Stromal cell of bone marrow (primary cell): ENCODE results near the gene CACNA2D1.

Experiments used
- DNase-seq: peaks from one replicate; pipeline ENCODE4 v3.0.0-alpha.2; 2012; ENCODE audit warnings: low read depth

CACNA2D1 gene

GRCh38 chr7:82443547-82444219, at the start of gene CACNA2D1:
Gene CACNA2D1 (minus strand): TSS chr7:82443777.
- DNase-seq: peak; percentile 80

- peak; percentile 16 for DNase-seq
Measured at GRCh38 chr7:82481499-82482097, 38.0 kb upstream of the CACNA2D1 start.

GRCh38 chr7:82477733-82478515, 34.3 kb upstream of the CACNA2D1 start:
- no peak for DNase-seq

- DNase-seq: peak; percentile 5
Measured at GRCh38 chr7:82472966-82473365, 29.4 kb upstream of the CACNA2D1 start.

GRCh38 chr7:82471351-82472020, 27.9 kb upstream of the CACNA2D1 start:
- DNase-seq: no peak

- no peak for DNase-seq
Measured at GRCh38 chr7:82469207-82469606, 25.6 kb upstream of the CACNA2D1 start.

- peak; percentile 6 for DNase-seq
Measured at GRCh38 chr7:82468435-82468834, 24.9 kb upstream of the CACNA2D1 start.

GRCh38 chr7:82467020-82467419, 23.4 kb upstream of the CACNA2D1 start:
- DNase-seq: no peak

GRCh38 chr7:82464372-82464771, 20.8 kb upstream of the CACNA2D1 start:
- no peak for DNase-seq

GRCh38 chr7:82455295-82455694, 11.7 kb upstream of the CACNA2D1 start:
- no peak for DNase-seq

- no peak for DNase-seq
Measured at GRCh38 chr7:82450759-82451158, 7.2 kb upstream of the CACNA2D1 start.

GRCh38 chr7:82449910-82450309, 6.3 kb upstream of the CACNA2D1 start:
- DNase-seq: no peak

- no peak for DNase-seq
Measured at GRCh38 chr7:82446897-82447296, 3.3 kb upstream of the CACNA2D1 start.

GRCh38 chr7:82445271-82445670, 1.7 kb upstream of the CACNA2D1 start:
- DNase-seq: no peak

- no peak for DNase-seq
Measured at GRCh38 chr7:82444220-82444909, 788 bp upstream of the CACNA2D1 start.

GRCh38 chr7:82443036-82443546, 486 bp downstream of the CACNA2D1 start:
- DNase-seq: peak; percentile 21

GRCh38 chr7:82442492-82443035, 1.0 kb downstream of the CACNA2D1 start:
- no peak for DNase-seq

GRCh38 chr7:82441669-82442478, 1.7 kb downstream of the CACNA2D1 start:
- no peak for DNase-seq

- no peak for DNase-seq
Measured at GRCh38 chr7:82438521-82438920, 5.1 kb downstream of the CACNA2D1 start.

GRCh38 chr7:82435769-82436168, 7.8 kb downstream of the CACNA2D1 start:
- DNase-seq: no peak
